NOMO-1 treated with dmso at 0.1 percent for 144 hours (cell line): ENCODE data around the gene CCL2.
"Not testable (repeated sequence)": the region's sequence is repeated elsewhere in the genome, so short reads cannot be mapped to it uniquely, and the experiment has no call there.

ENCODE experiments used
- DNase-seq: peaks from one replicate; lab custom pipeline; 2025; ENCODE audit not compliant: unreplicated experiment; lab: John Stamatoyannopoulos, UW

Gene CCL2

DNA sequence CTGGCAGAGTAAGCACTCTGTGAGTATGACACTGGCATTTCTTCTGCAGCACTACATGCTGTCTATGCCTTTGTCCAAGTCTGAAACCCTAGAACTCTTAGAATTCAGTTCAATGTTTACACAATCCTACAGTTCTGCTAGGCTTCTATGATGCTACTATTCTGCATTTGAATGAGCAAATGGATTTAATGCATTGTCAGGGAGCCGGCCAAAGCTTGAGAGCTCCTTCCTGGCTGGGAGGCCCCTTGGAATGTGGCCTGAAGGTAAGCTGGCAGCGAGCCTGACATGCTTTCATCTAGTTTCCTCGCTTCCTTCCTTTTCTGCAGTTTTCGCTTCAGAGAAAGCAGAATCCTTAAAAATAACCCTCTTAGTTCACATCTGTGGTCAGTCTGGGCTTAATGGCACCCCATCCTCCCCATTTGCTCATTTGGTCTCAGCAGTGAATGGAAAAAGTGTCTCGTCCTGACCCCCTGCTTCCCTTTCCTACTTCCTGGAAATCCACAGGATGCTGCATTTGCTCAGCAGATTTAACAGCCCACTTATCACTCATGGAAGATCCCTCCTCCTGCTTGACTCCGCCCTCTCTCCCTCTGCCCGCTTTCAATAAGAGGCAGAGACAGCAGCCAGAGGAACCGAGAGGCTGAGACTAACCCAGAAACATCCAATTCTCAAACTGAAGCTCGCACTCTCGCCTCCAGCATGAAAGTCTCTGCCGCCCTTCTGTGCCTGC, at the start of gene CCL2:
CCL2 (plus strand) TSS at position 635 of the 730 bp plus-strand sequence; CDS start at position 700, 65 bp downstream.
- DNase-seq, result no peak

DNA sequence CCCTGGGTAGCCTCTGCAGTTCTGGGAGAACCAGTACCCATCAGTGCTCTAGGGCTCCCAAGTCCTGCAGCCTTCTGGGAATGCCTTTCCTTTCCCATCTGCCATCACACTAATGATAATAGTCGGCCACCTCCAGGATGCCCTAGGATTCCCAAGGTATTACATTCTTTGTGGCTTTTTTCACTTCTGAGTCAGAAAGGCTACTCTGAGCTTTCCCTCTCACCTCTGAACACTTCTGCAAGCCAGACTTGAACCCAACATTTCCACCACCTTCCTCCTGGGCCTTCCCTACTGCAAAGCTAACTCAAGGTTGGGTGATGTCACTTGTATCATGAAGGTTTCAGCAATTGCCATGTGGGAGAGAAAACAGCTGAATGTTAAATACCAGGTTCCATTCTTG, 49.7 kb upstream of the CCL2 start:
- DNase-seq, result no peak

DNA sequence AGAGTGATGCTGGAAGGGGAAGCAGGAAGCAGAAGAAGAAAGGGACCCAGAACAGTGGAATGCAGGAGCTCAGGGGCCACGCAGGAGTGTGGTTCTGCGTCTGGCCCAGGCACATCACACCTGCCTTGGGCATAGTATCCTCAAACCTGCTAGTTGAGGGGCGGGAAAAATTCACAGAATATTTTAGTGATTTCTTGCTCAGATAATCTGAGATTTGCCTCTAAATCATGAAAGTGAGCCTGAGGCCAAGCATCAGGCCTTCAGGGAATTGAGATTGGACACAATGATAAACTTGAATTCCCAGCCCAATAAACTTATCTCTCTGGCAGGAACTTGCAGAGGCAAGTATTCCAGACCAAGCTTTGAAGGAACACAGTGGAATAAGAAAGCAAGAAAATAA, 48.5 kb upstream of the CCL2 start:
- DNase-seq, result no peak

DNA sequence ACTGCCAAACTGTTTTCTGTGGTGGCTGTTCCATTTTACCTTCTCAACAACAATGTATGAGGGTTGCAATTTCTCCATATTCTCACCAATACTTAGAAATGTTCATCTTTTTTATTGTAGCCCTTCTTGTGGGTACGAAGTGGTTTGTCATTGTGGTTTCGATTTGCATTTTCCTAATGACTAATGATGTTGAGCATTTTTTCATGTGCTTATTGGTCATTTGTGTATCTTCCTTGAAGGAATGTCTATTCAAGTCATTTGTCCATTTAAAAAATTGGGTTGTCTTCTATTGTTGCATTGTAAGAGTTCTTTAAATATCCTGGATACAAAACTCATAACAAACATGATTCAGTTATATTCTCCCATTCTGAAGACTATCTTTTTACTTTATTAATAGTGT, 47.5 kb upstream of the CCL2 start:
- DNase-seq, result no peak

DNA sequence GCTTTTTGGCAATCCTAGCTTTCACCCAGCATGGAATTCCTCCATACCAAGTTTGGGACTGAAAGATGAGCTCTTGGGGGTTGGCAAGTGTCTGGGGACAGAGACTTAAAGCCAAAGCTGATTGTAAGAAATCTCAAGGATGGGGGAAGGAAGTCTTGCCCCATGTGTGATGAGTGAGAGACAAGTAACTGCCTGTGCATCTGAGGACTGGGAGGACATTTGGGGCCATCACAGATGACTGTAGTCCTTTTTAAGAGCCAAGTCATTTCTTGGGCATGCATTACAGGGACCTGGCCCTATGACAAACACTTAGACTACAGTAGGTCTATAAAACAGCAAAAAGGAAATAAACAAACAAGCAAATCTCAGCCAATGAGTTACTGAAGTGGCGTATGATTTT, 36.3 kb upstream of the CCL2 start:
- DNase-seq, result no peak

DNA sequence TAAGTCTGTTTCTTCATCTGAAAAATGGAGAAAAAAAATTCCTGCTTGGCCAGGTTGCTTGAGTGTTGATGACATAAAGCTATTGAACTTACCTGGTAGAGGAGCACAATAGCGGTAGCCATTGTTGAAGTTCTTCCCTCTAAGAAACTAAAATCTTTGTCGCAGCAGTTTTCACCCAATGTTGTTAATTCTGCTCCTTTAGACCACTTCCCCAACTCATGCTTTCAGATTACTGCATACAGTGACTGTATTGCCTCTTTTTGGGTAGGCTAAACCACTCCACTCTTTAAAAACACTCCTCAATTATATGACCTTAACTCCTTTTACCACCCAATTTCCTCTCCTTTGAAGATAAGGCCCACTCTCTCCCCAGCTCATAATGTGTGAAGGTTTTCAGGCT, 35.7 kb upstream of the CCL2 start:
- DNase-seq, result no peak

DNA sequence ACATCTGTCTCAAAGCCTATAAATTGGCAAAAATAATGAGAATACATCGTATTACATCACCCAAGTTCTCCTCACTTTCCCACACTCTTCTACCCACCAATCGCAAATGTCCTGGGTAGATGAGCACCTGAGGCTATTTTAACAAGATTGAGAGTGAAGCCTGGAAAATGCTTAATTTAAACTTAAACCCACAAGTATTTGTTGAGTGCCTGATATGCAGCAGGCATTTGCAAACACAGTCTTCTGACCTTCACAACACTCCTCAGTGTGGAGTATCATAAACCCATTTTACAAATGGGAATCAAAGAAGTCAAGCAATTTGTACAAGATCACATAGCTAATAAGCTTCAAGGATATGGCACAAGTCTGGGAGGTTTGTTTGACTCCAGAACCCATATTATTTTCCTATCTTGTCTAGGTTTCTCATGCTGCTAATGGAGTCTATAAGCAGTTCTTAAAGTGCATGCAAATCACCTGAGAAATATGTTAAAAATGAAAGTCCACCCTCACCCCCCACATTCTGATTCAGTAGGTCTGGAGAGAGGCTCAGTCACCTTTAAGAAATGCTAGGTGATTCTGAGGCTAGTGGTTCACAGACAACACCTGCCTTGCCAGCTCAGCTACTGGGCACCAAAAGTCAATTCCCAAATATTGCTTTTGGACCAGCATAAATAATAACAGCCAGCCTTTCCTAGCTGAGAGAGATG, 34.9 kb upstream of the CCL2 start:
- DNase-seq, result no peak

DNA sequence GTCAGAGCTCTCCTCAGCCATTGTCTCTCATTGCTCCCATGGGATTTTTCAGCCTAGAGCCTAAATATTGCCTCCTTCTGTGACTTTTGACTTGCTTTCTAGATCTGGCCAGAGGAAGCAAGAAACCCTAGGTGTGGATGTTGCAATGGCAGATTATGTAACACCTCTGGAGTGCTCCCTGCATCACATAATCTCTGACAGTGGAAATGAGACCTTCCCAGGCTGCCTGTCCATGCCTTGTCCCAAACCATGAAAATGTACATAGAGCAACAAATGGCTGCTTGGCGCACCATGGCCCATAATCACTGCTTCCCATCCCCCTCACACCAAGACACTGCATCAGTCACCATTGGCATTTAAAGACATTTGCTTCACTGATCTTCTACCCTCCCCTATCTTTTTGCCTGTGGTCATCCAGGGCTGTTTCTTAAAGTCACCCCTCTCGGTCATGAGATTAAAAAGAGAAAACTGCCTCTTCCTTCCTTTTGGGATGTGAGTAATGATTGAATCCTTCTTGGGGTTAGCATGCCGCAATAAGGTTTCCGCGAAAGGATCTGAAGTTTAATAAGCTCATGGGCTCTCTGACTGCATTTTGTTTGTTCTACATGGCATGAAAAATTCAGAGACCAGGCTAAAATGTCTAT, 34.2 kb upstream of the CCL2 start:
- no peak for DNase-seq

DNA sequence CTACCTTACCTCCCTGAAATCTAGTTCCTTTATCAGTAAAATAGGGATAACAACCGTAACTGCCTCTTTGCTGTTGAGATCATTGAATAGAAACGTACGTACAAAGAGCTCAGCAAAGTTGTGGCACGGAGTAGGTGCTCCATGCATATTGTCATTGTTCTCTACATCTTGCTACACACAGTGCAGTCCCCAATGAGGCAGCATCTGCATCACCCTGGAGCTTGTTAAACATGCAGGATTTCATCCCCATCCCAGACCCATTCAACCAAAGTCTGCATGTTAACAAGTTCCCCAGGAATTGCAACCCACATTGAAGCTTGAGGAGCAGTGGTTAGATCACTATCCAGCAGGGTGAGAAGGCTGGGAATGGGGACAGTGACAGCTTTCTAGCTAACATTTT, 33.7 kb upstream of the CCL2 start:
- no peak for DNase-seq

DNA sequence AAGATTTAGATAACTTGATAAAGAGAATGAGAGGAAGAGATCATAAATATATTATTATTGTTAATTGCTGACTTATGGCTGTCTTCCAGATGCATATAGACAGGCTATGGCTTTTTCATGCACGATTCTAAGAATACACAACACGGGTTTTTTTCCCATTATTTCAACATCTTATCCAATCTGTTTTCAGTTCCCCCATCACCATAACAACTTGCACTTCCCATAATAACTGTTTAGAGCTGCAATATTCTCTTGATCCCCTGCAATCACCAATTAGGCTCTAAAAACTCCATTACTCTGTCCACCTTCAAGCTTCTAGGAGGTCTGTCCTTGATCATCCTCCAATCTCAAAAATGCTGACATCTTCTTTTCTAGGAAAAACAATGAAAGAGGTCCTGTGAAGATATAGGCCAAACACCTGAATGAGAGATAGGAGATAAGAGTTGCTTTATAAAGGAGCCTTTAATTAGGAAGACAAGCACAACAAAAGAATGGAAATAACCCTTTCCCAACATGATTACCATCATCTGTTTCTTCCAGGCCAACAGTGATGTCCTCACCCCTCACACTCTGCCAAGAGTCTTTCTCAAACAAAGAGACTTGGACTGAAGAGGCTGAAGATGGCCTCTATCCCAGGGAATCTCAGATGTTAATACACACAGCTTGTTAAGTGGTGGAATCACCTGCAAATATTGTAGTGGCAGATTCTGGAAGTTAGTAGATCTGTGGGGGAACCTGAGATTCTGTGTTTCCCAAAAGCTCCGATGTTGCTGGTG, 32.2 kb upstream of the CCL2 start:
- DNase-seq, result no peak

DNA sequence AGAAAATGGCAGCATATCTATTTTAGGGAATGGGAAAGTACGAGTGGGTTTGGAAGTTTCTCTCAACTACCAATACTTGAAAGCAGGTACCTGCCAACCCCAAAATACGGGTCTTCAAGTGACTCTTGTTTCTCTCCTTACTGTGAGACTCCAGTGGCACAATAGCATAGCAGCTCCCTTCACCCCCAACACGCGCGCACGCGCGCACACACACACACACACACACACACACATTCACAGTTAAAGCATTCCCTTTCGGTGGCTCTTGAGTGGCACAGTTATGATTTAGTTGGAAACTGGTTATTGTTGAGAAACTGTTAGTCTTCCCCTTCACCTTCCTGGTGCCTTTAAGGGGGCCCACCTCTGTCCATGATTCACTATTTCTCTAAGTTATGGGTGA, 30.0 kb upstream of the CCL2 start:
- DNase-seq, result no peak

DNA sequence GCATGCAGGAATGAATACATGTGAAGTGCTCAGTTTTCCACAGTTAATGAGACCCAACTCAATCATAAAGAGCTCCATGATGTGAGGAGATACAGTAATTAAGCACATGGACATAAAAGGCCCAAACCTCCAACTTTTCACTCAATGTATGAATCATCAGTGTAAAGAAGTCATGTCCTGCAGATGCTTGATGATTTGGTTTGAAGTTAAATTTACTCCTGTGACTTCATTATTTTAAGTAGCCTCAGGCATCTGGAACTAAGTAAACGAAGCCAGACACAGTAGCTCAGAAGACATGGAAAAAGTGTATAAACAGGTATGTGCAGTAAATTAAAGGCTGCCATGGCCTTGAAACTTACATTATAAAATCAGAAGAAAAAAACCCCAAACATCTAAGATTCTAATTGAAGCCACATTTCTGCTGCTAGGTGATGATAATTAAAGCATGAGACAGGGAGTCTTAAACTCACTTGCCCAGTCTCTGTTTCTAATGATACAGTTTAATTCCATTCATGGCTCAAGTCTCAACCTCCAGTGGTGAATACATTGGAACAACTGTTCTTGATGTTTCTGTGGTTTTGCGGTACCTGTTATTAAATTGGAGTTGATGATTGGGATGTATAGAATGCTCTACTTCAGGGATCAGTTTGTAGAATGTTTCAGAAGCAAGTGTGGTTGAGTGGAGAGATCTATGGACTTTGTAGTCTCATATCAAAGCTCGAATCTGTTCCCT, 28.9 kb upstream of the CCL2 start:
- no peak for DNase-seq

DNA sequence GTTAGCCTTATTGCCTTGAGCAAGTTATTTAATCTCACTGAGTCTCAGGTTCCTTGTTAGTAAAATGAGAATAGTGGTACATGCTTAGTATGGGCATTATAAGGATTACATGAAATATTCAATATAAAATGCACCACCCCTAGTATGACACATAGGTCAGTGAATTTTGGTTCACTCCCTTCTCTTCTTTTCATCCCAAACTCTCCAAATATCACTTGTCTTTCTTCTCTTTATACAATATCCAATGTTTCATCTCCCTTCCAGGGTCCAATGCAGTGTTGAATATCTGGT, 28.4 kb upstream of the CCL2 start:
- no peak for DNase-seq

DNA sequence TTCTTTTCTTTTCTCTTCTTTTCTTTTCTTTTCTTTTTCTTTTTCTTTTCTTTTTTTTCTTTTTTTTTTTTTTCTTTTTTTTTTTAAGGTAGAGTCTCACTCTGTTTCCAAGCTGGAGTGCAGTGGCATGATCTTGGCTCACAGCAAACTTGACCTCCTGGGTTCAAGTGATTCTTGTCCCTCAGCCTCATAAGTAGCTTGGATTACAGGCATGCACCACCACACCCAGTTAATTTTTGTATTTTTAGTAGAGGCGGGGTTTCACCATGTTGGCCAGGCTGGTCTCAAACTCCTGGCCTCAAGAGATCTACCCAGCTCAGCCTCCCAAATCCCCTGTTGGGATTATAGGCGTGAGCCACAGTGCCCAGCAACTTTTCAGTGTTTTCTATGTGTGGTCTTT, 27.8 kb upstream of the CCL2 start:
- DNase-seq, result not testable (repeated sequence)

DNA sequence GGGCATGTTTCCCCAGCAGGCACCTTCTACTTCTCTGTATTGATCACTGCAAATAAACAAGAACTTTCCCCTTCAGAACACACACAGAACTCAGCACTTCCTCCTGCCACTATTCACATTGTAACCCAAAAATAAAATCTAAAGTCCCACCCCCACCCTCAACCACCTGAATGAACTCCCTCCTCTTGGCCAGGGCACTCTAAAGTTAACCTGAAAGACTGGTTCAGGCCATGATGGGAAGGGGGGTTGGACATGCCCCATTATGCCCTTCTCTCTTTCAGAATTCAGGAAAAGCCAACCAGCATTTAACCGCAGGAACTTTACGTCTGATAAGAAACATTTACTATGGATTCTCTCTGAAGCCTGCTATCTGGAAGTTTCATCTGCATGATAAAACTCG, 27.4 kb upstream of the CCL2 start:
- DNase-seq, result no peak

DNA sequence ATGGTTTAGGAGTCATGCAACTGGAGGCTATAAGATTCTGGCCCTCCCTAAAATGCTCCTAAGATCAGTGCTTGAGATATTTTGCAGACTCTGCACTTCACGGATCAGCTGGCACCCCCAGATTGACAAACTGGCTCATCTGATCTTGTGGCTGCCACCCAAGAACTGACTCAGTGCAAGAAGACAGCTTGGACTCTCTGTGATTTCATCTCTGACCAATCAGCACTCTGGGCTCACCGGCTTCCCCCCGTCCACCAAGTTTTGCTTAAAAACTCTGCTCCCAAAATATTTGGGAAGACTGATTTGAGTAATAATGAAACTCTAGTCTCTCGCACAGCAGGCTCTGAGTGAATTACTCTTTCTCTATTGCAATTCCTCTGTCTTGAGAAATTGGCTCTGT, 26.3 kb upstream of the CCL2 start:
- DNase-seq, result no peak

DNA sequence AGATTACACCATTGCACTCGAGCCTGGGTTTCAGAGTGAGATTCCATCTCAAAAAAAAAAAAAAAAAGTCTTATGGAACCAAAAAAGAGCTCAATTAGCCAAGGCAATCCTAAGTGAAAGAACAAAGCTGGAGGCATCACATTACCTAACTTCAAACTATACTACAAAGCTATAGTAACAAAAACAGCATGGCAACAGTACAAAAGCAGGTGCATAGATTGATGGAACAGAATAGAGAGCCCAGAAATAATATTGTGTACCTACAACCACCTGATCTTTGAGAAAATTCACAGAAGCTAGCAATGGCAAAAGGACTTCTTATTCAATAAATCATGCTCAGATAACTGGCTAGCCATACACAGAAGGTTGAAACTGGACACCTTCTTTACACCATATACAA, 24.7 kb upstream of the CCL2 start:
- no peak for DNase-seq

DNA sequence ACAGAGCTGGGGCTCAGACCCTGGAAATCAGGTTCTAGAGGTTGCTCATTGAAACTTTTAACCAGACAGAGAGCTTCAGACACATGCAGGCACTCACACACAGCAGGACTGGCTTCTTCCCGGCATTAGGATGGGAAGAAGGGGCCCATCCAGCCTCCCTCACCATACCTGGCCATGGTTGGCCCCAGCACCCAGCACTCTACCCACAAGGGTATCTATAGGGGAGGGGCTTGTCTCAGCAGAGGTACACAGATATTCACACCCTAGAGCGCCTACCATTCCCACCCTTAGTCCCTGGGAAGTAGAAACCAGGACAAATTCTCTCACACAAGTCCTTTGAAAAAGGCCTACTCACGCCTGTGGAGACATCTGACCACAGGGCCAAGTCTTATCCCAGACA, 20.5 kb upstream of the CCL2 start:
- no peak for DNase-seq

DNA sequence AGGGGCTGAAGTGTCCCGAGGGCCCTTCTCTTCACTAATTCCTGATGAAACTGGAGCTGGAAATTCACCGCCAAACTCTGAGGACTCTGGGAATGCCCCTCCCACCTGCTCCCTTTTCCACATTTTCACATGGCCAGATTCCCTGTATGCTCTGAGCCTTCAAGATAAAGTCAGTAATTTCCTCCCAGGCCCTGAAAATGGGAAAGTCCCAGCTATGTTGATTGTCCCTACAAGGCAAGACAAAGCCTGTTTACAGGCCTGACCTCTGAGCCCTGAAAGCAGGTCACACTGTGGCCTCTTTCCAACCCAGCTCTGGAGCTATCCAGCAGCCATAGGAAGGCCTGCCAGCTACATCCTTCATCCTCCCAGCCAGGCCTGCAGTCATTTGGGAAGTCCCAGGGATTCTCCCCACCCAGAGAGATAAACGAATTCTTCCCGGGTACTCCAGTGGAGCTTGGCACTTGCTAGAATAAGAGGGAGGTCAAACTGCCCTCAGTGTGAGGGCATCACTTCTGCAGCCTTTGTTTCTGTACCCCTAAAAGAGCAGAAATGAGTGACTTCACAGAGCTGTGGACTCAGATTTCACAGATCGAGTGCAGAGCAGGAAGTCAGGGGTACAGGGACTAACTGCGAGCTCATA, 19.6 kb upstream of the CCL2 start:
- DNase-seq, result peak; percentile 45

DNA sequence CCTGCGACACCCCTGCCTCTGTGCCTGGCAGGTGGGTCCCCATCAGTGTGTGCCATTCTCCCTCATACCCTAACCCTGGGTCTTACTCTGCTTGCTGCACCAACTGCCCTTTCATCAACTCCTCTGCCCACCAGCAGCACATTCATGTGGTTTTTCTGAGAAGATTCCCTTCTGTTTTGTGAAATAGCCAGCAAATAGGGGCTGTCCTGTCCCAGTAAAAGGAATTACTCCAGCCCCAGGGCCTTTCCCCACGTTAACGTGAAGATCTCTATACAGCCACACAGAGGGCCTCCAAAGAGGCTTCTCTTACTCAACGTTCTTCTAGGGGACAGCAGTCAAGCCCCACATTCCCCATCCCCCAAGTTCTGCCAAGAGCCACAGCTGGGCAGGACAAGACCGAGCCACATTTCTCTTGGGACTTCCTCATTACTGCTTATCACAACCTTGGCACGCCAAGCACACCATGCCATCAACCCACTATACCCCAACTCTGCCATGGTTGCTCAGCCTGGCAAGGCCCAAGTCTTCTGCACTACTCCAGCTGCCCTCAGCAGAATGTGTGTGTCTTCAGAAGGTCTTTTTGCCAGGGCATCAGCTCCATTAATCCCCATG, 18.7 kb upstream of the CCL2 start:
- DNase-seq, result peak; percentile 14
